Lung microvascular endothelial cell (primary cell): ENCODE measurements around the gene AMZ1. TPM values are rescaled to one million over a fixed set of nuclear protein-coding genes. Genes with fewer than 3 reads are reported as not detected.
"Not testable (repeated sequence)": the region's sequence is repeated elsewhere in the genome, so short reads cannot be mapped to it uniquely, and the experiment has no call there.

Source experiments
- DNase-seq, 2 donors: peaks; one replicate each; pipeline versions ENCODE4 v3.0.0 to v3.0.0-alpha.2; 2010; ENCODE audit warnings: low read depth in 2 of 2
- total RNA-seq: library from RNA; depleted of rRNA; stranded (reverse); fragments of >200 nt; gene quantifications from 2 replicates; pipeline ENCODE4 v1.2.1, GENCODE V29; 2014

The AMZ1 gene
- total RNA-seq, 1 donor from 2014 or later, result not detected

DNA sequence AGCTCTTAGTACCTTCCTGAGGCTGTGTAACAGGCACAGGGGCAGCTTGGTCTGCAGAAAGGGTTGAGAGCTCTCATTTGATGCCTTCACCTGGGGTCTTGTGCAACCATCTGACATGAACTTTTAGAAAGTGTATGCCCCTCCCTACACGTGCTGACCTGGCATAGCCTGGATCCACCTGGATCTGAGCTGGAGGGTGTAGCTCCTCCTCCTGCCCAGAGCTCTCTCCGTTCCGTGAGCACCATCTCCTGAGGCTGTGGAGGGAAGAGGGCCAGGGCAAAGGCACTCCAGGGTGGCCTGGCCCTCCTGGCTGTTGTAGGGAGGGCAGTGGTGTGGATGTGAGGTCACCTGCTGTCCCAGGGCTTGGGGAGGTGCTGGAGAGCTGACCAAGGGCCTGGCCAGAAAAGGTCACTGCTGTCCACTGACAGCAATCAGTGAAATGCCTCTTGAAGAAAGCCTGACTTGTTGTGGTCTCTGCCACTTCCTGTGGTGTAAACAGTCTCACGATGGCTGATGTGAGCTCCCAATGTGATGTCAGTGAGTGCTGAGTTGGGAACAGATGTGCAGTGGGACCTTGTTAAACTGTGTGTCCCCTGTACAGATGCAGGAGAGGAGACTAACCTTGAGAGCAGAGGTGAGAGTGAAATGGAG lies 23.0 kb downstream of the AMZ1 start:
- no peak for DNase-seq

- no peak for DNase-seq
Measured at GRCh38 chr7:2711895-2712675, 24.1 kb downstream of the AMZ1 start.

DNA sequence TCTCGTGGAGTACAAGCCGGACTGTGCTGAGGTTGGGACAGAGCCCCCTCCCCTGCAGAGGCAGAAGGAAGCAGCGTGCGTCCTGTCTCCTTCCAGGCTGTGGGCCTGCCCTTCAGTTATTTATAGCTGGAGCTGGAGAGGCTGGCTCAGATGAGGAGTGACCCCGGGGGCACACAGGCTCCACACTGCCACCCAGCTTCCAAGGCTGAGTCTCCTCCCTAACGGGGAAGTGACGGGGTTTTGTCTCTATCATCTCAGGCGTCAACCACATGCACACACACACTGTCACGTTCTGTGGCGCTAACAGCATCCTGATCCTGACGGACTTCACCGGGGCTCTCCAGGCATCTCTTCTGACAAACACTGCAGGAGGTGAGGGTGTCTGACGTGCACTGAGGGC lies 25.4 kb downstream of the AMZ1 start:
- peak; percentile 17 to 41 for DNase-seq

- no peak for DNase-seq
Measured at GRCh38 chr7:2713978-2714377, 26.0 kb downstream of the AMZ1 start.

DNA sequence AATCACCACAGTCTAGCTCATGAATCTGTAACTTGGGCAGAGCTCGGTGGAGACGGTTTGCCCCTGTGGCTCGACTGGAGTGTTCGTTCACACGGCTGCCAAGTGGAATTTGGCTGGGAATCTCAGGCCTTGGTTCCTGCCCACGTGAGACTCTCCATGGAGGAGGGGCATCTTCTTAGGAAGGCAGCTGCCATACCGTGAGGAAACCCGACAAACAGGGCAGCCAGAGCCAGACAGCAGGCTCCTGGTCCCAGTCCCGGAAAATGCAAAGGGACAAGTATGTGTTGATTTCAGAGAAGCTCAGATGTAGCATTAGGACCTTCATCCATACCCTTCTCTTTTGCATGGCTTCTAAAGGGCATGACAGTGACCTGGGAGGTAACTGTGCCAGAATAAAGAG lies 26.6 kb downstream of the AMZ1 start:
- no peak for DNase-seq

GRCh38 chr7:2715341-2716231 lies 27.6 kb downstream of the AMZ1 start:
- DNase-seq, result no peak

- DNase-seq, result no peak
Measured at GRCh38 chr7:2716488-2716887, 28.5 kb downstream of the AMZ1 start.

DNA sequence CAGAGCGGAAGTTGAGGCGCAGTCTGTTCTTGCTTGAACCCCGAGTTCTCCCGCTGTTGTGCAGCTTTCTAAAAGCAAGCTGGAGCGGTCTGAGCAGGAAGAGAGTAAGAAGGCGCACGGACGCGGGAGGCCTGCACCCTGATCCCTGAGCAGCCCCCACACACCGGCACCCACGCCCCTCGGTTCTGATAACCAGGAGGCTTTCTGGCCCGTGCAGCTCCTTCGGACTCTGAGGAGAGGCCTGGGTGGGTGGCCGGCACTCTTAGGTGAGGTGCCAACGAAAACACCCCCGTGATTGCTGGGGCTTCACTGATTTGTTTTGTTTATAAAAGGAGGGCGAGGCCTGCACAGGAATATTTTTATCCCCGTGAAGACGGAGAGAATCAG lies 28.9 kb downstream of the AMZ1 start:
- DNase-seq, result no peak

DNA sequence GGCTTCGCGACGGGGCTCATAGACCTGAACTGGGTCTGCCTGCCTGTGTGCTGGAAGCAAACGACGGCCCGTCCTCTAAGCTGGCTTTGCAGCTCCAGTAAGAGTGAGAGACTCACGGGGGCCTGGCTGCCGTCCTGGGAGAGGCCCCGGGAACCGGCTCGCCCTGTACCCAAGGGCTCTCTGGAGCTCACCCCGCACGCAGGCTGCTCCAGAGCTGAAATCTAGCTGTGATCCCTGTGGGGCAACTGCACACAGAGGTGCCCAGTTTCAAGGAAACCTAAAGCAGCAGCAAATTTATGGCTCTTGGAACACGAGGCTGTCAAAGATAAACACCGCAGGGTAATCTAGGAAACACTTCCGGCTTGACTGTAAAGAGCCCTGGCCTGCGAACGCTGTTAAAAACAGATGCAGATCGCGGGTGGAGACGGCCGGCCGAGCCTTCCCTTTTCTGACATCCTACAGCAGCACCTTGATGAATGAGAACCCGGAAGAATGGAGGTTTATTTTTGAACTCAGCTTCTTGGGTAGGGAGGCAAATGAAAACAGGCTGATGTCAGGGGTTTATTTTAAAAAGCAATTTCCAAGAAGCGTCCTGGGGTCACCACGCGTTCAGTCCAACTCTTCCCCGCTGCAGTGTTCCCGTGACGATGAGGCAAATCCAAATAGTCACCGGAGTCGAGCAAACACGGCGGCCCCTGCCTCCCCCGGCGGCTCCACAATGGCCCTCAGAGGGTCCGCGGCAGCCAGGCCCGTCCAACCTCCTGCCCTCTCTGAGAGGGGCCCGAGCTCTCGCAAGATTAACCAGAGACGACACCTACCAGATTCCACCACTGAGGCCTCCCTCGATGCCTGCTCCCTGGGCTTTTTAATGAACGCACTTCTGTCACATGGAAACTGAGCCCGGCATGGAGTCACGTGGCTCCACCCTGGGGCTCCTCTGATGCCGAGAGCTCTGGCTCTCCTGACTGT lies 29.6 kb downstream of the AMZ1 start:
- DNase-seq, result peak; percentile 48 to 71

DNA sequence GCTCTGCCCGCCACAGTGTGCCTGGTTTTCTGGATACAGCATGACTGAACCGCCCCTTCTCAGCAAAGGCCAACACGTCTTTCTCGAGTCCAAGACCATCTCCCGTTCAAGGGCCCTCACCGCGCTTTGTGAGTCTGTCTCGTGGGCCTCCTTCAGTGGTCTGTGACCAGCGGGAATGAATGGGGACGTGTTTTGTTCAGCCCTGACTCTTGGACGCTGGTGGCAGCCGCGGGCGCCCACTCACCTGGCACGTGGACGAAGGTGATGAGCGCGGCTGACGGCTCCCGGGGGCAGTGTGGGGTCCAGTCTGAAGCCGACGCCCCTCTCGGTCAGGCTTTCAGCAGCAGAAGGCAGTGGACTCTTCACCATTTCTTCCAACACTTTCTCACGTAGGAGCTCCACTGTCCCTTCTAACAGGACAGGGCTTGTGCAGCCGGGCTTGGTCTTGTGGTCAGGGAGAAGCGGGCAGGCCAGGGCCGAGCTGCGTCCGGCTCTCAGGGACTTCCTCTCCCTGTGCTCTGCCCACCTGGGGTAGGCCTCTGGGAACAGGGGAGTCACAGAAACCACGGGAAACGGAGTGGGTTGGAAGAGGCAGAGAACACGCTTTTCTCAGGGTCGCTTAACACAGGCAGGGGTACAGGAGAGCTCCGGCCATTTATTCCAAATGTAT lies 30.4 kb downstream of the AMZ1 start:
- no peak for DNase-seq

GRCh38 chr7:2719007-2719406 lies 31.0 kb downstream of the AMZ1 start:
- DNase-seq, result peak in 1 of 2 donors; percentile 36

DNA sequence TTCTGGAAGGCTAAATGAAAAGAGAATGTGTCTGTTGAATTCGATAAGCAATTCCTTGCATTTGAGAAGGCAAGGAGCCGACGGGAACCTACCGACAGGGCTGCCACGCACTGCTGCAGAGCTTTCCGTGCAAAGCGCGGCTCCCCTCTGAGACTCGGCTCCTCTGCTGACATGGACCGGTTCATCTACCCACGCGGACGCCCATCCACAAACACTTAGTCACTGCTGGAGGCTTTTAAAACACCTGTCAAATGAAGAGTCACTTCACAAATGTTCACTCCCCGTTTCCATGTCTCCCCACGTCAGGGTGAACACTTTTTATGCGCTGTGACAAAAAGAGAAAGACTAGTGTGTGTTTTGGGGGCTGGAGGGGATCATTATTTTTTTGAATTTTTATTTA lies 32.0 kb downstream of the AMZ1 start:
- no peak for DNase-seq

DNA sequence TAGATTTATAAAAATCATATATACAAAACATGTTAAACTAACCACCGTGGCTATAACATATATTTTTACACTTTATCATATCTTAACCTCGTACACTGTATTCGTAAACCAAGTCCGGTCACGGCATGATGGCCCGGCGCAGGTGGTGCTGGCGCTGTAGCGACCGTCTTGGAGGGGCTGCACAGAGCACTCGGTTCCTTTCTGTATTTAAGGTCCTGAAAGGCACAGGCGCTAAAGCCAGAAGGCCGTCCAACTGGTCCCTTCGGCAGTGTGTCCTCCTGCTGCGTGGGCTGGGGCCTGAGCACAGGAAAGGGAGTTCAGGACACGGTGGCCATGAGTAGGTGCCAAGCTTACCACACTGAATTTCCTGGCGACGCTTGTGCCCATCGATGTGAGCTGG lies 33.8 kb downstream of the AMZ1 start:
- no peak for DNase-seq

GRCh38 chr7:2722591-2722990 lies 34.6 kb downstream of the AMZ1 start:
- DNase-seq, result no peak

DNA sequence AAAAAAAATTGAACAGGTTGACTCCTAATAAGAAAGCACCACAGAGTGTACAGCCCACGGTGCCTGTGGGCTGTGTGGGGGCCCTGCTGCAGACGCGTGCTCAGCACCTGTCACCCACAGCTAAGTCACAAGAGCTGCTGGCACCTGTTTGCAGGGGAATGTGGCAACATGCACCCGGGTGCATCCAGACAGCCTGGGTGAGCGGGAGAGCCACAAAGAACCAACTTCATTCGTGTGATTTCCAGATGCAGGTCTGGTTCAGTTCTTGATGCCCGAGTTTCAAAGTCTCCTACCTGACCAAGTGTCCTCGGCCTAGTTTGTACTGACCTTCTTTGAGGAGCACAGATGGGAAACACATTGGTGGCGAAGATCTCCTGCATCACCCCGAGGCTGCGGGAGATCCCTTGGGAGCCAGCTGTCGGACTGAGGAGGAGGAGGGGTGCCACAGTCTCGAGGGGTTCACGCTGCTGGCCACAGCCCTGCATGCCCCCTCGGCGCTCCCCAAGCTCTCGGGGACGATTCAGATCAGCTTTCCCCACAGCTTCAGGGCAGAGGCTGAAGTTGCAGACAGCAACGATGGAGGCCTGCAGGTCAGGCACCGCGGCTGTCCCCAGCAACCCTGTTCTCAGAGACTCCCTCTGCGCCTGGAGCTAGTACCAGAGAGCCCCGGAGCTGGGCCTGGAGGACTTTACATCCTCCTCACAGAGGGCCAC lies 35.3 kb downstream of the AMZ1 start:
- no peak for DNase-seq

DNA sequence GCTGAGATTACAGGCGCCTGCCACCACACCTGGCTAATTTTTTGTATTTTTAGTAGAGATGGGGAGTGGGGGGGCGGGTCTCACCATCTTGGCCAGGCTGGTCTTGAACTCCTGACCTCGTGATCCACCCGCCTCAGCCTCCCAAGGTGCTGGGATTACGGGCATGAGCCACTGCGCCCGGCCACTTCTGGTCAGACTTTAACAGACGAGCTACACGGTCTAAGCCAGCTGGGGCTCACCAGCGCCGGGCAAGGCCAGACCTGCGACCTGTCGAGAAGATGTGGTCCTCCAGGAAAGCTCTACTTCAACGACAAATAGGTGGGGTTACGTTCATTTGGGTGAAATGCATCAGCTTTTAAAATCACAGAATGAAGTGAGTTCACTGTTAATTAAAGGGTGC lies 36.0 kb downstream of the AMZ1 start:
- not testable (repeated sequence) for DNase-seq

- no peak for DNase-seq
Measured at GRCh38 chr7:2724453-2725177, 36.6 kb downstream of the AMZ1 start.

- DNase-seq, result no peak
Measured at GRCh38 chr7:2725178-2726105, 37.4 kb downstream of the AMZ1 start.
